ENCODE data around the gene HARBI1. TPM values are rescaled to one million over a fixed set of nuclear protein-coding genes. Genes with fewer than 3 reads are reported as not detected.

Gene HARBI1, protein sequence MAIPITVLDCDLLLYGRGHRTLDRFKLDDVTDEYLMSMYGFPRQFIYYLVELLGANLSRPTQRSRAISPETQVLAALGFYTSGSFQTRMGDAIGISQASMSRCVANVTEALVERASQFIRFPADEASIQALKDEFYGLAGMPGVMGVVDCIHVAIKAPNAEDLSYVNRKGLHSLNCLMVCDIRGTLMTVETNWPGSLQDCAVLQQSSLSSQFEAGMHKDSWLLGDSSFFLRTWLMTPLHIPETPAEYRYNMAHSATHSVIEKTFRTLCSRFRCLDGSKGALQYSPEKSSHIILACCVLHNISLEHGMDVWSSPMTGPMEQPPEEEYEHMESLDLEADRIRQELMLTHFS
- 4.6 and 5.7 TPM in 2 replicates for total RNA-seq (2014; rRNA removed; shearing (Covaris generic))

DNA sequence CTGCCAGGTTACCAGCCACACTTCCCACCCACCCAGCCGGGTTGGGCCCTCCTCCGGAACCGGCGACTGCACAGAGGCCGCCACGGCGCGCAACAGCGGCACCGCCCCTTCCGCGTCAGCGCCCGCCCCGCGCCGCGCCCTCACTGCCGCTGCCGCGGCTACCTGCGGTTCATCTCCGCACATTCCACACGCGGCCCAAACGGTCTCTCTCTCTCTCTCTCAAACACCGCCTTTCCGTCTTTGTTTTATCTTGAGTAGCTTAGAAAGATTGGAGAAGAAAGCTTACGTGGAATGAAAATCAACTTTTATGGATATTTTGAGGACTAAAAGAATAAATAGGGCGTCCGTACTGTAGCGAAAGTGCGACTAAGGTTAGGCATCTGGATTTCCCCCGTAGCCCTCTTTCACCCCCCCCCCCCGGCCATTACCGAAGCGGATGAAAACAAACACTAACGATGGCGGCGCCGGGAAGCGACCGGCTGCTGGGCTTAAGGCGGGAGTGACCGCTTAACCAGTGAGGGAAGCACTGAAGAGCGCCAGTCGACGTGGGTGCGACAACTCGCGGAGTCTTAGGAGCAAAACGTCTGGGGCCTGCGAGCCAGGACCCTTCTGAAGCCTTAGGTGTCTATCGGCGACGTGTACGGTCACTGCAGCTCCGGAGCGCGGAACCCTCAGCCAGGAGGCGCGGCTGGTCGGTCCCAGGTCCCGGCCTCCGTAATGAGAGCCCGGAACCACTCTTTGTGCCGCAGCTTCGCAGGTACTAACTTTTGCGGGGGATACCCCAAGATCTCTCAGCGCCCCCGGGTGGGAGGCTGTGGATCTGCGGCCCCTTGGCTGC is at the start of gene HARBI1, which contains the start of gene ATG13:
TSS of gene HARBI1 (minus strand) at position 94 of the 838 bp plus-strand sequence. CDS start 990 bp downstream, outside the sequence.
TSS of gene ATG13 (plus strand) at position 420 of the 838 bp plus-strand sequence. CDS start 26,739 bp downstream, outside the sequence.

DNA sequence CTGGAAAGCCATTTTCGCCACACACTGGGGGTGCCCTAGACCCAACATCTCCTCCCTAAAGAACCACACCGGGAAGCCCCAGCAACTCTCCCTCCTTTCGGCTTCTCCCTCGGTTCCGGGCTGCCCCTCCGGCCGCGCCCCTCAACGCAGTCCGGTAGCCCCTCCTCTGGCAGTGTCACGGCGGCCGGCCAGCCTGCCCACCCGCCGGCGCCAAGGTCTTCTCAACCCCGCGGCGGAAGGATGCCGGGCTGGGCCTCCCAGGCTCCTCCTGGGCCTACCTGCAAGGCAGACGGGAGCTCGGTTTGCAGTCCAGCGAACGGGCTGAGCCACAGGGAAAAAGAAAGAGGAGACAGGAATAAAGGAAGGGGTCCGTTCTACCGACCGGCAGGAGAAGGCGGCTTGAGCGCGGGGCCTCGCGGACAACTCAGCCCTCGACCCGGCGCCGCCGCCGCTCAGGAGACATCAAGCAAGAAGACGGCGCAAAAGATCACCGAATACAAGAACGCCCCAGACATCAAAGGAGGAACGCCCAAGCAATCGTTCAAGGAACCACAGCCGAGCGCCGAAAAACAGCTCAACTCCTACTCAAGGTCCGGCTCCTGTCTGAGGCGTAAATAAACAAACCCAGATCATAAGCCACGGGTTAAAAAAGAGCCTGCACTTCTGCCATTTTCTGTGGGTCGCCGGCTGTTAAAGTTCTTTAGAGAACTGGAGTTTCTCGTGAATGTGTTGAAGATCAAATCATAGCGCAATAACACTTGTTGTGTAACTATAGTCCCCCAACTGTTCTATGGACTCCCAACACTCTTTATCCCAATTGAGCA is 23.3 kb downstream of the HARBI1 start, which contains the start of gene AMBRA1:
TSS of gene AMBRA1 (minus strand) at position 474 of the 824 bp plus-strand sequence. CDS start 45,643 bp downstream, outside the sequence.

Other genes with a start within 250 kb of the HARBI1 start
- 151 and 183 TPM in 2 replicates for gene MDK, start 235.6 kb downstream of the HARBI1 start, total RNA-seq (2014; rRNA removed; shearing (Covaris generic))
- 0.08 and 1.2 TPM in 2 replicates for gene CHRM4, start 225.5 kb downstream of the HARBI1 start, total RNA-seq (2014; rRNA removed; shearing (Covaris generic))
- 21.6 and 30.4 TPM in 2 replicates for gene AMBRA1, start 23.2 kb downstream of the HARBI1 start, total RNA-seq (2014; rRNA removed; shearing (Covaris generic))
- gene ATG13, start 326 bp upstream of the HARBI1 start, total RNA-seq (2014; rRNA removed; shearing (Covaris generic)), result 144 and 164 TPM in 2 replicates
- gene ARHGAP1, start 83.4 kb upstream of the HARBI1 start, total RNA-seq (2014; rRNA removed; shearing (Covaris generic)), result 27.6 and 33.6 TPM in 2 replicates
- 13.6 and 14.6 TPM in 2 replicates for gene ZNF408, start 83.8 kb upstream of the HARBI1 start, total RNA-seq (2014; rRNA removed; shearing (Covaris generic))
- not detected in 2 replicates for gene F2, start 102.0 kb upstream of the HARBI1 start, total RNA-seq (2014; rRNA removed; shearing (Covaris generic))
- gene CKAP5, start 229.1 kb upstream of the HARBI1 start, total RNA-seq (2014; rRNA removed; shearing (Covaris generic)), result 92.5 and 102 TPM in 2 replicates